GM20431 (cell line): ENCODE measurements around the gene OLFML2B.

Experiments
- in situ Hi-C: fragments of 300-500 bp; cut with MseI, MboI; formaldehyde crosslinking; loops from one replicate; pipeline ENCODE4 v1.15.0; 2020; ENCODE audit warnings: low sequenced_read_pairs; ENCODE audit not compliant: unreplicated experiment

Gene OLFML2B

DNA sequence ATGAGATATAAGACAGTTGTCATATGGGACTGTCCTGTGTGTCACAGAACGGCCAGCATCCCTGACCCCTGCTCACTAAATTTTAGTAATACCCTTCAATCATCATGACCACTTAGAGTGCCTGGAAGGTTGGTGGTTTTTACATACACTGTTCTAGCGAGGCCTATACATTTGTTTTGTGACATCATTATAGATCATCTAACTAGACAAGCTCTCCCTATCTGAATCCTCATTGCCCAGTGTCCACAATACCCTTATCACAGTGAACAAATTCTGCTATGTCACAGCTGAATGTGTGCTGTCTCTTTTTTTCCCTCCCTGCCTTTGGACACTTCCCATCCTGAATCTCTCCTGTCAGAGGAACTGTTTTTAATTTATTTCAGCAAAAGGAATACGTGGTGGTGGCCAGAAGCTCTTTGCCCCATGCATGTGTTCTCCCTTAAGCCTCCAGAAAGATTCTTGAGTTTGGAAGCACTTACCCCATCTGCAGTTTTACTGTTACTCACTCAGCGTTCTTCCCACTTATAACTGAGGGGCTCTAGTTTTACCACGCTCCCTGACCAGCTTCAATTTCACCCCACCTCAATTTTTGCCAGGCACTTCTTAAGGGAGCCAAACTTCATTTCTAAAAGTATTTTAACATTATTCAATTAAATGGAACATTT lies 70.3 kb downstream of the OLFML2B start:
- in situ Hi-C loops = no loop called here

DNA sequence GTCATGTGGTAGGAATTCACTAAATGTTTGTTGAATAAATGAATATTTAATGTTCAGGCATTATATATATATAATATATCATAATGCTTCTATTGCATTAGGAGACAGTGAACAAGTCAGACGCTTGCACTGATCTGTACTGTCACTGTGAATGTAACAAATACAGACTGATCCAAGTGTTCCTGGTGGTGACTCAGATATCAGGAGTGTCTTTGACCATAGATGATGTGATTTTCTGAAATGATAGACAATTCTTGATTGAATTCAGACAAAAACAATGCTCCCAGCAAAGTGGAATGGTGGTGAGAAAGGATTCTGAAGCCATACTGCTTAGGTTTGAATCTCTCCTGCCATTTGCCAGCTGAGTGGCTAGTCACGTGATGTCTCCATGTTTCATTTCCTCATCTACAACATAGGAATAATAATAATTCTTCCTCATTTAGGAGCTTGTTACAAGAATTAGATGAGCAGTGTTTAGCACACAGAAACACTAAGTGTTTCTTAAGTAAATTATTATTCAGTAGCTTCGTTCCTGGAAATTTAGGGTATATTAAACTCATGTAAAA lies 71.0 kb downstream of the OLFML2B start:
- in situ Hi-C loops = no loop called here

DNA sequence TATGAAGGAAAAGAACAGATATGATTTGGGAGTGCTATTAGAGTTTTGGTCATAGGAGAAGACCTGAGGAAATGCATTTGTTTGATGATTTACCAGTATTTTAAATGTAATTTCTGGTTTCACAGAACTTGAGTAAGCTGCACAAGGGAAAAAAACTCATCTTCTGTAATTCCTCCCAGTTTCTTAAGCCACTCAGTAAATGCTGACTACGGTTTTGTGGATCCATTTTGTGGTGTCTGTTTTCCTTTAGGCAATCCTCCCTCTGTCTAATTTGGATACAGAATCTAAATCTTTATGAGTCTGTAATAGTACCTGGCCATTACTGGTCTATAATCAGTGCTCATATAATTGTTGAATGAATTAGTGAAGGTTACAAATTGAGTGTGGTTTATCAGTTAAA lies 72.0 kb downstream of the OLFML2B start:
- in situ Hi-C loops = no loop called here

DNA sequence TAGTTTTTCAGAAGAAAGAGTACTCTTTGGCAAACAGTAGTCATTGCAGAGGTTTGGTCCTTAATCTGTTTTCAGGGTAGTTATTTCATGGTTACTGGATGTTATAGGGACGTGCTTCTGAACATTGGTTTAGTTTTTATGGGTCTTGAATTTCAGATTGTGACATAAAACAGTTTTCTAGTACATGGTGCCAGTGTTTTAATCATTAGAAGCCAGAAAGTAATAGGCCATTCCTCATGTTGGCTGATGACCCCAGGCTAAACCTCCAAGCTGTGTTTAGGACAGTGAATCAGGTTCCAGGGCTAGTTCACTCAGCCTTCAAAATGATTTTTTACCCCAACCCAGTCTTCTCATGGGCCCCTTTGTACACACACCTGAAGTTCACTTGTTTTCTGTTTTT lies 73.3 kb downstream of the OLFML2B start:
- in situ Hi-C loops = no loop called here

DNA sequence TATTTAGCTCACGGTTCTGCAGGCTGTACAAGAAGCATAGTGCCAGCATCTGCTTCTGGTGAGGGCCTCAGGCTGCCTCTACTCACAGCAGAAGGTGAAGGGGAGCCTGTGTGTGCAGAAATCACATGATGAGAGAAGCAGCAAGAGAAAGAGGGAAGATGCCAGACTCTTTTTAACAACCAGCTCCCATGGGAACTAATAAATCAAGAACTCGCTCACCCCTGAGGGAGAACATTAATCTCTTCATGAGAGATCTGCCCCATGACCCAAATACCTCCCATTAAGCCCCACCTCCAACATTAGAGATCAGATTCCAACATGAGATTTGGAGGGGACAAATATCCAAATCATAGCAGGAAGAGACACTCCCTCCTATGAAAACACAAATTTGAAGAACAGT lies 74.1 kb downstream of the OLFML2B start:
- in situ Hi-C loops = no loop called here

DNA sequence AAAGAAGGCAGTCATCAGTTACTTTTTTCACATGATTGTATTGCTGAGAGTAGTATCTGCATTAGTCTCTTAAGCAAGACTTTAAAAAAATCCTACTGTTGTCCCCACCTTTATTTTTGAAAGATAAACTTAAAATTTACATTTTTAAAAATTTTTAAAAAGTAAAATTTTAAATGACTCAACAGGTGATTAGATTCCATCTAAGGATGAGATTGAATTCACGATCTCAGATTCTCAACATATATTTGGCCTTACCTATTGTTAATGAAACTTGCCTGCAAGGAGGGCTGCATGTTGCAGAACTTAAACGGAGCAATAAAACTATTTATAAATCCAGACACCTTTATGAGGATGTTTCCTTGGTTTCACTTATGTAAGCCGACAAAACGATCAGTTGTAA lies 75.2 kb downstream of the OLFML2B start:
- in situ Hi-C loops = no loop called here

DNA sequence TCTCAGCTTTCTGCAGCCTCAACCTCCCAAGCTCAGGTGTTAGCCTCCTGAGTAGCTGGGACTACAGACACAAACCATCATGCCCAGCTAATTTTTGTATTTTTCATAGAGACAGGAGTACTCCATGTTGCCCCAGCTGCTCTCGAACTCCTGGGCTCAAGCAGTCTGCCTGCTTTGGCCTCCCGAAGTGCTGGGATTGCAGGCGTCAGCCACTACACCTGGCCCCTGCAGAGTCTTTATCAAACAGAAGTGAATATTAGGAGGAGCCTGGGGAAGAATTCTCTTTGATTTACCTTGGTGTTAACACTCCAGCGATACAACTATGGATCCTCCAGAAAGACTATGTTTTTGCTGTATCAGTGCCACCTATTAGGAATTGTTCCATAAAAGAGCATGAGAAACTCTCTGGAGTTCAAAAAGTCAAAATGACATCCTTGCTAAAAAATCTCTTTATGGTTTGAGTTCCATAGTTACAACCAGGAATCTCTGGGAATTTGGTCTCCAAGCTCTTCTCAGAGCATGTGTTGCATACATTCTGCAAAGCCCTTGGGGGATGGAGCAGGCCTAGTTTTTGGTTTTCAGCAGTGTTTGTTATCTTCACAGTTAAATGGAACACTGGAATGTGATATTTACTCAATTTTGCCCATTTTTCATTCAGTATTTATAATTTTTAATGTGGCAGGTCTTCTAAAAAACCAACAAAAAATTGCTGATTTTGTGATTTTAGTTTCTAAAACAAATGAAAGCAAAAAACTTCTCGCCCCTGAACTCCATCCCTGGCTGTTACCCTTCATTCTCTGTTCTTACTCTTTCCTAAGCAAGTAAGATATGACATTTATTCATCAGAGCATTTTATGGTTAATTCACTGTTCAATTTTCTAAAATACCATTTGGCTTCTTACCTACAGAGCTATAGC lies 77.3 kb downstream of the OLFML2B start:
- in situ Hi-C loops = no loop called here

DNA sequence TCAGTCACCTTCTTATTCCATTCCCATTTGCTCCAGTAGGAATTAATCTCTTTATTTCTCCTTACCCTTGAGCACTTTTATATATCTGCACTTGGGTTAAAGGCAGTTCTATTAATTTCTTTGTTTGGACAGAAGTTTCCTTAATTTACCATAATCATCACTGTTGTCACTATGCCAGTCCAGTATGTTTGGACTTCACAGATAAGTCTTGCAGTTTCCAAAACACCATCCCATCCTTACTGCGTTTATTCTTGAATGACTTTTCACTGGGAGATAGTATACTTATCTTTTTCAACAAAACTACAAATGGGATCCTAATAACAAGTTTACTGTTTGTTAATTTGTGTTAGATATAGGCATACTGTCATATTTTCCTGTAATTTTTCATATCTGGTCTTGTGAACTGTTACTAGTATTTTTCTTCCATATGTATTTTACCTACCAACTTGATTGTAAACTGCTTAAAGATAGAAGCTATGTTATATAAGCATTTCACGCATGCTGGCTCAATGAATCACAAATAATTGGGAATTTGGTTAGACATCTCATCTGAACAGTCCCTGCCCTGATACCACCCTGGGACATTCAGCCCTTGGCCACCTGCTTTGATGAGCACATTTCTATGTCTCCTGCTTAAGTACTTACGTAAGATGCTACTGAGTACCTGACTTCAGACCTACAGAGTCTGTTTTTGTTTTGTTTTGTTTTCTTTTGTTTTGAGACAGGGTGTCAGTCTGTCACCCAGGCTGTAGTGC lies 78.2 kb downstream of the OLFML2B start:
- in situ Hi-C loops = no loop called here

DNA sequence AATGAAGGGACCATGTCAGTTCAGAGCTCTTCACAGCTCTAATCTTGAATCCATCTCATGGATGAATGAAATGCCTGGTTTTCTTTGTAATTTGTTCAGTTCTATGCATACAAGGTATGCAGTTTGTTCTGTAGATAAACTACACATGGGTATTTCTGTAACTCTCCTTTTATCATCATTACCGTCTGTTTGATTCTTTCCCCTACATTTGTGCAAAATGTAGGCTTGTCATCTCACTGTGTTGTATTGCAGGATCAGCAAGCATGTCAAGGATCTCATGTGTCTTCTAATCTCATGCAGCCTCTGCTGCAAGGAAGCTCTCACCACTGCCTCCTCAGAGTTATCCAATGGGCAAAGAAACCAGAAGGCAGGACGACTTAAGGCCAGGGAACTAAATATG lies 79.3 kb downstream of the OLFML2B start:
- in situ Hi-C loops = no loop called here

DNA sequence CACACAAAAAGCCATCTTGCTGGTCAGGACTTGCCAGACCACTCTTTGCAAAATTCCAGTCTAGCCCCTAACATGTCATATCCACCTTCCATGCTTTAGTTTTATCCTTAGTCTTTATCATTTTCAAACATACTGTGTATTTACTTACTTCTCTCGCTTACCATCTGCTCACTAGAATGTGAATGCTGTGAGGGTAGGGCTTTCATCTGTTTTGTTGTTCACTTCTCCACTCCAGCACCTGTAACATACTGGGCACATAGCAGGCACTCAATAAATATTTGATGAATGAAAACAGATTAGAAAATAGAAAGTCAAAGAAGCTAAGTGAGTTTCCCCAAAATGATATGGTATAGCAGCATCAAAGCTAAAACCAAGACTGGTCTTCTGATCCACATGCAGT lies 79.9 kb downstream of the OLFML2B start:
- in situ Hi-C loops = no loop called here

DNA sequence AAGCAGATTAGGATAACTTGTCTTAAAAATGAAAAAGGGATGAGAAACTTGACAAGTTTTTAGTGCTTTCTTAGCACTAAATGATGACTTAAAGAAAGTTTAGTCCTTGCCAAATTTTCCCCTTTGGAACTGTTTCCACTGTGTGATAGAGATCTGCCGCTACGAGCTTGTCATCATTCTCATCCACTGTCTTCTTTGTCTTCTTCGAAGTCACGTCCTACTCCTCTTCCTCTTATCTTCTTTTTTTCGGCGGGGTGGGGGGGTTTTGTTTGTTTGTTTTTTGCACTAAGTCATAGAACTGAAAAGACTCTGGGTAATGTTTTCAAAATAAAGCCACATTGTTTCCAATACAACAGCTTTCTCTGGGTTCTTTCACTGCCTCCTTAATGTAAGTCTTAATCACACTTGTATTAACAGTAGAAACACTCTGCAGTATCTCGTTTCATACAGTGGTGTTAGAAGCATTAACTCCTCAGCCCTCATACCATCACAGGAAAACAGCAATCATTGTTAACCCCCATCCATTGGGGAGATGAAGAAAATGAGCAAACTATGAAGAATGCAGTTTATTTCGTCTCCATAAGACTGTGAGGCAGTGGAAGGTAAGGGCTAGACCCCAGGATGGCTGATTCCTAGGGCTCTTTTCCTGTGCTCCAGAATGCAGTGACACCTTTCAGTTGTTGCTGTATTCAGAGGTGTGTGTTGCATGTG lies 81.8 kb downstream of the OLFML2B start:
- in situ Hi-C loops = no loop called here

DNA sequence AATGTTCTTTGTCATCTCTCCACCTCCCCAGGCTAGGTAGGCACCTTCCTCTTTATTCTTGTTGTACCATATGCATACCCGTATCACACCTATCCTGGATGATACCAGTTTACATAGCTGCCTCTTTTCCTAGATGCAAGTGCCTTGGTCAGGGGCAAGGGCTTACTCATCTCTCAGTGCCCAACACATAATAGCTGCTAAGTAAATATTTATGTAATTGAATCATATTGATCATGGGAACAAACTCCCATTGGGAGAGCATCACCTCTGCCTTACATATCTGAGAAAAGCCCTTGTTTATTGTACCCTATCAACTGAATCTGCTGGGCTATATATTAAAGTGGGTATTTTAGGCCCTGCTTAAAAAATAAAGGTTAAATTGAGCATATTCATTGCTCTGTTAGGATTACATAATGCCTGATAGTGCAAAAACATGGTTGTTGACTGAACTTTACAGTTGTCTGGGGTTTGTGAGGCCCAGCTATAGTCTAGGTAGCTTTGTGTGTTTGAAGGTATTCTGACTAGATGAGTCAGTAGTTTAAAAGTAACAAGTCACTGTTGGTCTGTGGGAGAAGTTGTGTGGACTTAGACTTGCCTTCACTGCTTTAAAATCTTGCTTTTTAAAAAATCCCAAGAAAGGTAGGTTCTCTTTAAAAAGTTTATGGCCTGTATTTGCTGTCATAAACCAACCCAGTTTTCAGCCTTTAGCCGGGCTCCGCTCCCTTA lies 82.6 kb downstream of the OLFML2B start:
- in situ Hi-C loops = no loop called here

DNA sequence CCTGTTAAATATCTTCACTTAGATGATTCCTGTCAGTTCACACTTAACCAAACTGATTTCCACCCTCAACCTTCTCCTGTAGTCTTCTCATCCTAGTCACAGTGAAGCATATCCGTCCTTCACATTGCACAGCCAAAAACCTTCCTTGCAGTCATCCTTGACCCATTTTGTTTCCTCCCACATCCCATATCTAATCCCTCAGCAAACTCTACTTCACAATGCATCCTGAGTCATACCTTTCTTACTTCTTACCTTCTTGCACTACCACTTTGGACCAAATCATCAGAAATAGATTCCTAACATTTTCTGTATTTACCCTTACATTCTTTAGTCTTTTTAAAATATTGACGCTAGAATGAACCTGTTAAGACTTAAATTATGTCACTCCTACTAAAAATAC lies 86.9 kb downstream of the OLFML2B start:
- in situ Hi-C loops = no loop called here

DNA sequence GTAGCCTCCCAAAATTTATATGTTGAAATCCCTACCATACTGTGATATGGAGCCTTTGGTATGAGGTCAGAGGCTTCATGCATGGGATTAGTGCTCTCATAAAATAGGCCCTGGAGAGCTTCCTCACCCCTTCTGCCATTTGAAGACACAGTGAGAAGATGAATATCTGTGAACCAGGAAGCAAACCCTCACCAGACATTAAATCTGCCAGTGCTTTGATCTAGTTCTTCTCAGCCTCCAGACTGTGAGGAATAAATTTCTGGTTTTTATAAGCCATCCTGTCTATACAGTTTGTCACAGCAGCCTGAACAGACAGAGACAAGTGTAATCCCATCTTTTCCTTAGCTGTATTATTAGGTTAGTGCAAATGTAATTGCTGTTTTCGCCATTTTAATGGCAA lies 88.4 kb downstream of the OLFML2B start:
- in situ Hi-C loops = no loop called here

DNA sequence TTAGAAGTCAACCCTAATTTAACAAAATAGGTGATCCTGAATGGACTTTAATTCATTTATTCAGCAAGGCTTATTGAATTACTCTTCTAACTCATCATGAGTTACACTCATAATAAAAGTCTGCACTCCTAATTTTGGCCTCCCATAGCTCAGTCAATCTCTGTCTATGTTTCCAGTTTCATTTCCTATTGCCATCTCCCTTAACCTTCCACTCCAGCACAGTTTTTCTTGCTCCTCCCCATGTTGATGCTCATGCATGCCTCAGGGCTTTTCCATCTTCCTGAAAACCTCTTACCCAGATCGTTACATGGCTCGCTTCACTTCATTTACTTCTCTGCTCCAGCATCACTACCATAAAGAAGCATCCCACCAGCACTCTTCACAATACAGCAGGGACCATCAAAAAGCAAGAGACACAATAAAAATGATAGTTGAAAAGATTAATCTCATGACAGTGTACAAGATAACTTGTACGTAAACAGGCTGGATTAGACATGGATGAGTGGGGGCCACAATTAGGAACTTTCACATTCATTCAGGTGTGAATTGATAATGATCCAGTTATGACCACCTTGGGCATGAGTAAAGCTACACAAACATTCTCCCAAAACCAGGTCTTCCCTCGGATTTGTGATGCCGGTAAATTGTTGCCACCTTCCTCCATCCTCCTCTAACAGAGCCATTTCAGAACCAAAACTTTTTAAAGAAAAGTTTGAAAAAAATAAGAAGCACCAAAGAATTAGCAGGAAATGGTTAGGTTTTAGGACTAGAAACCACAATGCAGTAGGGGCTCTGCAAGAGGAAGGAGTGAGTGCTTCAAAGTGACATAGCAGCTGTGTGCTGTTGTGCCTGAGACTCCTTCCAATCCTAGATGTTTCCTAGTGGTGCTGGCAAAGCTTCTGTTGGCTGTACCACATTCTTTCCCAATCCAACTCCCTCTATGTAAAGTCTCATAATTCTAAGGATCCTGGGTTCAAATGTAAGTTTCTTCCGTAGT lies 89.8 kb downstream of the OLFML2B start:
- in situ Hi-C loops = no loop called here
